Lower lobe of right lung (tissue), 2 donors: ENCODE data around the gene GNG11. TPM values are rescaled to one million over a fixed set of nuclear protein-coding genes. Genes with fewer than 3 reads are reported as not detected.

Source experiments
- ATAC-seq, 2 donors: fragments of 200-7000 bp; cut with Tn5 transposase; one replicate each; pipeline ENCODE4 v1.9.1; 2020 to 2022; ENCODE audit warnings: mild to moderate bottlenecking in 2 of 2, moderate library complexity in 2 of 2
- DNase-seq: peaks from one replicate; pipeline ENCODE4 v3.0.0-alpha.2; 2020
- H3K27ac ChIP-seq: fragments of 200-600 bp; one replicate; pipeline ENCODE4 v1.8.0; 2022
- H3K27me3 ChIP-seq: fragments of 200-600 bp; one replicate; pipeline ENCODE4 v1.8.0; 2022; ENCODE audit warnings: low read depth
- H3K36me3 ChIP-seq: fragments of 200-600 bp; one replicate; pipeline ENCODE4 v1.8.0; 2022; ENCODE audit warnings: mild to moderate bottlenecking
- H3K4me1 ChIP-seq: fragments of 200-600 bp; one replicate; pipeline ENCODE4 v1.8.0; 2022
- H3K4me3 ChIP-seq: fragments of 200-600 bp; one replicate; pipeline ENCODE4 v1.8.0; 2022; ENCODE audit warnings: mild to moderate bottlenecking
- H3K9me3 ChIP-seq: fragments of 200-600 bp; one replicate; pipeline ENCODE4 v1.8.0; 2022
- intact Hi-C: fragments of 100-400 bp; cut with DNase I; formaldehyde crosslinking; loops from one replicate; pipeline ENCODE4 v1.11.0; 2022
- total RNA-seq: library from RNA; stranded (reverse); fragmentation: NEBNext Ultra II Directional; extraction: Animal tissue kit (Norgen Biotek cat#: 25700); gene quantifications from one replicate; pipeline ENCODE4 v1.2.1, GENCODE V29; 2021
- TF ChIP-seq, protein P1 (sequence below): fragments of 200-600 bp; IDR thresholded peaks from one replicate; pipeline ENCODE4 v1.8.0; 2022; ENCODE audit warnings: antibody characterized with exemption, mild to moderate bottlenecking
- donor health status: DM: no; HTN: yes; CAD: no; lungs with severe emphysema.

The GNG11 gene
- total RNA-seq, 1 donor from 2014 or later, result 23.2 TPM

DNA sequence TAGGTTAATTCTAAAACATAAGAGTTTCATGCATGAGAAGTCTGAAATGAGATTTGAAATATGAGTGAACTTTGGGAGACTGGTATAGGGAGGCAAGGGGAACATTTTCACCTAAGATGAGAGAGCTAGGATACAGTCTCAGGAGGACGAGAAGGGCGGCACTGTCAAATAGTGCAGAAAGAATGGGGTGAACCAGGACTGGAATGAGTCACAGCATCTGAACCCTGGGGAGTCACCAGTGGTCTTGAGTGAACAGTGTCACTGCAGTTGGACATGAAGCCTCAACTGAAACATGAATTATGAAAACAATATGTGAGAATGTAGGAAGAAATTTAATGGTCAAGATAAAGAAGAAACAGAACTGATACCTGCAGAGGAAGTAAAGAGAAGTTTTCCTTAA, 33.8 kb downstream of the GNG11 start:
- Histone ChIP-seq H3K36me3 (no peaks in the 10 kb centered on the region), H3K9me3 (no peaks in the 10 kb centered on the region), H3K4me3 (no peak overlapping the region), H3K27ac (no peak overlapping the region), H3K27me3 (no peaks in the 10 kb centered on the region), H3K4me1 (no peaks in the 10 kb centered on the region)
- TF ChIP-seq, protein P1, sequence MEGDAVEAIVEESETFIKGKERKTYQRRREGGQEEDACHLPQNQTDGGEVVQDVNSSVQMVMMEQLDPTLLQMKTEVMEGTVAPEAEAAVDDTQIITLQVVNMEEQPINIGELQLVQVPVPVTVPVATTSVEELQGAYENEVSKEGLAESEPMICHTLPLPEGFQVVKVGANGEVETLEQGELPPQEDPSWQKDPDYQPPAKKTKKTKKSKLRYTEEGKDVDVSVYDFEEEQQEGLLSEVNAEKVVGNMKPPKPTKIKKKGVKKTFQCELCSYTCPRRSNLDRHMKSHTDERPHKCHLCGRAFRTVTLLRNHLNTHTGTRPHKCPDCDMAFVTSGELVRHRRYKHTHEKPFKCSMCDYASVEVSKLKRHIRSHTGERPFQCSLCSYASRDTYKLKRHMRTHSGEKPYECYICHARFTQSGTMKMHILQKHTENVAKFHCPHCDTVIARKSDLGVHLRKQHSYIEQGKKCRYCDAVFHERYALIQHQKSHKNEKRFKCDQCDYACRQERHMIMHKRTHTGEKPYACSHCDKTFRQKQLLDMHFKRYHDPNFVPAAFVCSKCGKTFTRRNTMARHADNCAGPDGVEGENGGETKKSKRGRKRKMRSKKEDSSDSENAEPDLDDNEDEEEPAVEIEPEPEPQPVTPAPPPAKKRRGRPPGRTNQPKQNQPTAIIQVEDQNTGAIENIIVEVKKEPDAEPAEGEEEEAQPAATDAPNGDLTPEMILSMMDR, result no peak
- no peak for DNase-seq
- intact Hi-C loops, result no loop called here
- ATAC-seq, result no peak

DNA sequence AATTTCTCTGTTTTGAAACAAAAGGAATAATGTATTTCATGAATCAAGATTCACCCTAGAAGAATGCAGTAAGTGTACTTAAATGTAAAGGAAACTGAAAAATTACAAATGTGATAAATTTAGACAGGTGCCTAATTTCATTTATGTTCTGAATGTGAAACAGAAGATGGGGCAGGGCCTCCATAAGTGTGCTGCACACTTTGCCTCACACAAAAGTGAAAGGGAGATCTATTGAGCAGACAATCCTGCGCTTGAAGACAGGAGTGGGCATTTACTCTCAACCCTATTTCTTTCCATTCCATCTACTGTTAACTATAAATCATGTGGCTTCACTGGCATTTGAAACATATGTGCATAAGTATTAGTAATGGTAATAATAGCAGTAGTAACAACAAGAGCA, 36.2 kb downstream of the GNG11 start:
- H3K36me3 ChIP-seq, result no peaks in the 10 kb centered on the region
- H3K4me1 ChIP-seq, result no peaks in the 10 kb centered on the region
- intact Hi-C loops, result no loop called here
- H3K27me3 ChIP-seq, result no peaks in the 10 kb centered on the region
- no peak for ATAC-seq
- no peaks in the 10 kb centered on the region for H3K9me3 ChIP-seq
- TF ChIP-seq, protein P1, result no peak
- H3K4me3 ChIP-seq, result no peak overlapping the region
- no peak for DNase-seq
- H3K27ac ChIP-seq, result no peak overlapping the region

DNA sequence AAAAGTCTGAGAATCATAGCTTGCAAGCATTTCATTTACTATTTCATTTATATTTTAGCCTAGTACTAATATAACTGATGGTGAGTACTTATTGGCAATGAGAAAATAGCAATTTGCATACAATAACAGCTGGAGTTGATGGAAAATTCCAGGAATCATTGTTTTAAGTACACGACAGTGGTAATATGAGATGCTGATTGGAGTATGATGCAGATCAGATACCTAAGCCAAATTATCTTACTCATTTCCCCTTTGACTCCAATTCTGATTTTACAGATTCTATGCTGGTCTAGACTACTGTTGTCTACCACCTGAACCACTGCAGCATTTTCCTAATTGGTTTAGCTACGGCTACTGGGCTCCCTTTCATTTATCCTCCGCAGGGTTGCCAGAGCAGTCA, 36.7 kb downstream of the GNG11 start:
- intact Hi-C loops, result no loop called here

DNA sequence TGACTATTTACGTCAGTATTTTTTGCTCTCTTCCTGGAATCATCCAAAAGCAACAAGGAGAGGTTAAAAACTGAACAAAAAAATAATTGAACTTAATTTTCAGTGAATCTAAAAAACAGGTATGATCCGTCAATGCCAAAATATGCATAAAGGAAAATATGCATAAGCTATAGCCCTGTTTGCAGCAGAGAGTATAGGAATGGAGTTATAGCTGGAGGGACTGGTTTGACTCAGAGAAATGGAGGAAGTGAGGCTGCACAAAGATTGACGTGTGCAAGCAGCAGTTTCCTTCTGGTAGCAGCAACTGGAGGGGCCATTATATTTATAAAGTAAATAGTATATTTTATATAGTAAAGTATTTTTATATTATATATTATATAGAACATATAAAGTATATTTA, 37.1 kb downstream of the GNG11 start:
- no peak for DNase-seq

More for the DNA sequence above, 36.7 kb downstream of the GNG11 start:
- Histone ChIP-seq H3K4me3 (no peak overlapping the region), H3K36me3 (no peaks in the 10 kb centered on the region), H3K9me3 (no peaks in the 10 kb centered on the region), H3K4me1 (no peaks in the 10 kb centered on the region), H3K27ac (no peak overlapping the region), H3K27me3 (no peaks in the 10 kb centered on the region)
- ATAC-seq (no peak), DNase-seq (no peak)
- TF ChIP-seq, protein P1, result no peak

DNA sequence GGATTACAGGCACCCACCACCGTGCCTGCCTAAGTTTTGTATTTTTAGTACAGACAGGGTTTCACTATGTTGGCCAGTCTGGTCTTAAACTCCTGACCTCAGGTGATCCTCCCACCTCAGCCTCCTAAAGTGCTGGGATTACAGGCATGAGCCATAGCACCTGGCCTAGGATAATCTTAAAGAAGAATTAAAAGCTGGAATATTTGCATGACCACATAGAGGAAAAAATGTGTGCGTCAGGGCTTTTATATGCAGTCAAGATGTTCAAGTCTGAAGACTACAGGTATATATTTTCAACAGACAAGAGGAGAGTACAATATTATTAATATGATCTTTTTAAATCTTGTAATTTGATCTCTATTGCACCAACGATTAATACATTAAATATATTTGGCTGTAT, 39.5 kb downstream of the GNG11 start:
- TF ChIP-seq, protein P1, result no peak
- Histone ChIP-seq H3K27ac (no peak overlapping the region), H3K36me3 (no peaks in the 10 kb centered on the region), H3K9me3 (no peaks in the 10 kb centered on the region), H3K4me1 (no peaks in the 10 kb centered on the region), H3K27me3 (no peaks in the 10 kb centered on the region), H3K4me3 (no peak overlapping the region)
- no peak for ATAC-seq
- intact Hi-C loops, result no loop called here
- no peak for DNase-seq

More for the DNA sequence above, 37.1 kb downstream of the GNG11 start:
- H3K27ac ChIP-seq, result no peak overlapping the region
- no peak for ATAC-seq
- no peaks in the 10 kb centered on the region for H3K9me3 ChIP-seq
- no peaks in the 10 kb centered on the region for H3K27me3 ChIP-seq
- intact Hi-C loops, result no loop called here
- TF ChIP-seq, protein P1, result no peak
- no peaks in the 10 kb centered on the region for H3K36me3 ChIP-seq
- H3K4me1 ChIP-seq, result no peaks in the 10 kb centered on the region
- no peak overlapping the region for H3K4me3 ChIP-seq

DNA sequence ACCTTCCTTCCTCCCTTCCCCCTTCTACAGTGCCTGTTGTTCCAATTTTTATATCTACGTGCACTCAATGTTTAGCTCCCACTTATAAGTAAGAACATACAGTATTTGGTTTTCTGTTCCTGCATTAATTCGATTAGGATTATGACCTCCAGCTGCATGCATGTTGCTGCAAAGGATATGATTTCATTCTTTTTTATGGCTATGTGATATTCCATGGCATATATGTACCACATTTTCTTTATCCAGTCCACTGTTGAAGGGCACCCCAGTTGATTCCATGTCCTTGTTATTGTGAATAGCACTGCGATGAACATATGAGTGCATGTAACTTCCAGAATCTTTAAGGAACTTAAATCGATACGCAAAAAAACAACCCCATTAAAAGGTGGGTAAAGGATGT, 42.7 kb downstream of the GNG11 start:
- H3K4me3 ChIP-seq, result no peak overlapping the region
- H3K4me1 ChIP-seq, result no peaks in the 10 kb centered on the region
- intact Hi-C loops, result no loop called here
- DNase-seq (no peak), ATAC-seq (no peak)
- no peaks in the 10 kb centered on the region for H3K36me3 ChIP-seq
- H3K9me3 ChIP-seq, result no peaks in the 10 kb centered on the region
- TF ChIP-seq, protein P1, result no peak
- H3K27ac ChIP-seq, result no peak overlapping the region
- H3K27me3 ChIP-seq, result no peaks in the 10 kb centered on the region
